ENCODE measurements around the gene UMODL1.

Gene UMODL1

DNA sequence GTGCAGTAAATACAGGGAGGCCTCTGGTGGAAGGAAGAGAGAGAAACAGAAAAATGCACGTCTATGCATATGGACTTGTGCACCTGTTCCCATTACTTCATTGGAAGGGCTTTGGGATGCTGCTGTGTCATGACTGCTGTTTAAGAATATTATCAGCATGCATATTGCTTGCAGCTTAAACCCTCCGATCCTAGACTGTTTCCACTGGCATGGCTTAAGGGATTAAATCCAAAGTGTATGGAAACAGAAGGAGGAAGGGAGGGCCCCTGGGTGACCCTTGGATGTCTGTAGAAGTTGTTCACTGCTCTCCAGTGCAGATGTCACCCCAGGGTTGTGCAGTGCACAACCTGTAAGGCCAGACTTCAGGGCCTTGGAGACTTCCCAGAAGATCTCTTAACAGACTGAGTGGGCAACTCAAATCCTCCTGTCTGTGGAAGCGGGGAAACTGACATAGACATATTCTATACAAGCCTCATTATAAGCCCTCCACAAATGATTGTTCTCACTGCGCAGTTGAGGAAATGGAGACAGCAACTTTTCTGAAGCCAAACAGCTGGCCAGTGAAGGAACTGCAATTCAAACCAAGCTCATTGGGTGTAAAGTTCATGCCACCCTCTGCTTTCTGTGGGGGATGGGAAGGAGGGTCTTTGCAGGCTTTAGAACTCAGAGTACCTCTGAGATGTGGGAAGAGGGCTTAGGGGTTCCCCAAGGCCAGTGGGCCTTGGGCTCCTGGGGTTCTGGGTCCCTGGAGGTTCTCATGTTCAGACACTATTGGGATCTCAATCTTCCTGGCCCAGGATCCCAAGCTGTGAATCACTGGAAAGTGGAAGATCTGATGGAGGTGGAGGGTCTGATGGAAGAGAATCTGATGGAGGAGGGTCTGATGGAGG lies 73.8 kb downstream of the UMODL1 start:
- peaks cover 20% of the 10 kb centered on the region for H3K4me1 Mint-ChIP-seq
- H3K27me3 Mint-ChIP-seq: peaks cover 24% of the 10 kb centered on the region
- H3K9me3 Mint-ChIP-seq: no peaks in the 10 kb centered on the region
- peak overlapping the region; percentile 47 for H3K27ac Mint-ChIP-seq
- H3K4me3 Mint-ChIP-seq: no peak overlapping the region
- no peak for ATAC-seq
- H3K36me3 Mint-ChIP-seq: no peaks in the 10 kb centered on the region

DNA sequence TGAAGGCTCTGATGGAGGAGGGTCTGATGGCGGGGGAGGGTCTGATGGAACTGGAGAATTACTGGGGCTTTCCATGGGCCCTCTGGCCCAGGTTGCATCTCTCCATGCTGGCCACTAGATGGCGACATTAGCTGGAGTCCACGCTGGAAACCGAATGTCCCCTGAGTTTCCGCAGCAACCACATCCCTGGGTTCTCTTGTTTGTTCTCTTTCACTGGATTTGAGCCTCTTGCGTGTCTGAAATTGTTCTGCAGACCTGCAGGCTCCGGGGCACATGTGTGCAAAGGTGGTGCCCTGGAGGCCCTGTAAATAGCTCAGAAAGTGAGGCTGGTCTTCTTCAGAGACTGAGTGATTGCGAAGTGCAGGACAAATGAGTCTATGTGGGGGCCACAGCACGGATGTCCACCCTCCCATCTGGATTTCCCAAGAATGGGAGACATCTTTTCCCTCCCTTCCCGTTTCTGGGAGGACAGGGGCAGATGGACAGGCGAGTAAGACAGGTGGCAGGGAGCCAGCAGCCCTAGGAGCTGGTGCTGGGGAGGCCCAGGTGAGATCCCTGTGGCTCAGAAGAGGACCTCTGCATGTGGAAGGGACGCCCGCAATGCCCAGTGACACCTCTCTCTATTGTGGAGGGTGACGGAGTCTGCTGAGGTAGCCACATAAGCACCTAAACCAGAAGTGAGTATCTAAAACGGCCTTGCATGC lies 74.6 kb downstream of the UMODL1 start:
- ATAC-seq: peak; percentile 69
- H3K27me3 Mint-ChIP-seq: peaks cover 19% of the 10 kb centered on the region
- peaks cover 12% of the 10 kb centered on the region for H3K4me1 Mint-ChIP-seq
- peak overlapping the region; percentile 47 for H3K27ac Mint-ChIP-seq
- H3K4me3 Mint-ChIP-seq: no peak overlapping the region
- H3K36me3 Mint-ChIP-seq: no peaks in the 10 kb centered on the region
- H3K9me3 Mint-ChIP-seq: no peaks in the 10 kb centered on the region

DNA sequence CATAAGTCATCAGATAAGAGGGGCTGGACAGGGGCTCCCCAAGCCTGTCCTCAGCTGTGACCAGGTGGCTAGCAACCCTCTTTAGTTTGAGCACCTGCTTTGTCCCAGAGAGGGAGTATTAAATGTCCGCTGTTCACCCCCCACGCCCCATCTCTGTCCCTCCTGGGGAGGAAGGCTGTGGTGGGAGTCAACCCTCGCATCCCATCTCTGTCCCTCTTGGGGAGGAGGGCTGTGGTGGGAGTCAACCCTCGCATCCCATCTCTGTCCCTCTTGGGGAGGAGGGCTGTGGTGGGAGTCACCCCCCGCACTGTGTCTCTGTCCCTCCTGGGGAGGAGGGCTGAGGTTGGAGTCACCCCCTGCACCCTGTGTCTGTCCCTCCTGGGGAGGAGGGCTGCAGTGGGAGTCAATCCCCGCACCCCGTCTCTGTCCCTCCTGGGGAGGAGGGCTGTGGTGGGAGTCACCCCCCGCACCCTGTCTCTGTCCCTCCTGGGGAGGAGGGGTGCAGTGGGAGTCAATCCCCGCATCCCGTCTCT lies 75.2 kb downstream of the UMODL1 start:
- no peak for ATAC-seq
- Mint-ChIP-seq H3K9me3 (no peaks in the 10 kb centered on the region), H3K4me3 (no peak overlapping the region), H3K4me1 (peaks cover 10% of the 10 kb centered on the region), H3K36me3 (no peaks in the 10 kb centered on the region), H3K27me3 (peaks cover 19% of the 10 kb centered on the region), H3K27ac (no peak overlapping the region)

DNA sequence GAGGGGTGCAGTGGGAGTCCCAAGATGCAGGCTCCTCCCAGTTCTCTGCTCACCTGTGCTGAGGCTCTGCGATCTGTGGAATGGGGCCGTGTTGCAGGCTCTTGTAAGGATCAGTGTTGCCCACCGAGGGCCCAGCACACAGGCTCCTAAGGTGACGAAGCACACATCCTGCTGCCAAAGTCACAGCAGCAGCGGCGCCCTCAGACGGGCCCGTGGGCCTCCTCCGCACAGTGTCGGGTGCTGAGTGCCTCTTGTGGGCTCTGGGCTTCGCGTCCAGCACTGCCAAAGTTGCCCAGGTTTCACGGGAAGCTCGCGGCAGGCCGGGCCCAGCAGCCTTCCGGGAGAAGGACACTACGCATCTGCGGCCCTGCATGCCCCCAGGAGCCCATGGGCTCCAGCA lies 75.7 kb downstream of the UMODL1 start:
- Mint-ChIP-seq H3K36me3 (no peaks in the 10 kb centered on the region), H3K27me3 (peaks cover 16% of the 10 kb centered on the region), H3K4me3 (no peak overlapping the region), H3K27ac (no peak overlapping the region), H3K4me1 (peaks cover 10% of the 10 kb centered on the region), H3K9me3 (no peaks in the 10 kb centered on the region)
- no peak for ATAC-seq

DNA sequence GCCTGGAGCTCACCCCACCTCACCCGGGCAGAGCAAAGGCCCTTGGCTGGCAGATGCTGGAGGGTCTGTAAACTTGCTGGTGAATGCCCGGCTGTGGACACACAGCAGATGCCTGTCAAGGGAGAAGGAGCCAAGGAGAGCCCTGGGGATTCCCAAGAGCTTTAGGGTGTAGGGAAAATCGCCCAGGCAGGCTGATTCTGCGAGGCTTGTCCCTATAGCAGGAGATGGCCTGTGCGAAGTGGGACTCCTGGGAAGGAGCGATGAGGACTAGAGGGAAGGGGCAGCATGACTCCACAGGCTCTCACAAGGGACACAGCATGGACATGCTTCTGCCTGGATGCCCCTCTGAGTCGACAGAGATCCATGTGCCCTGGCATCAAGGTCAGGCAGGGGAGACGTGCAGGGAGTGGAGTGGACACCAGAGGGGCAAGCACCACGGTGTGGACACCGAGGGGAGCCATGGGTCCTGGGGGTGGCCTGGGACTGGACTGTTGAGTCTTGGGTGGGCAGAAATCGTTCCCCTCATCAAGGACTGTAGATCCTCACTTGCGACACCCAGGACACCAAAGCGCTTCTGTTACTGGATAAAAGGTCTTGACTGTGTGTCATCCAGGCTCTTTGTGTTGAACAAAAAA lies 76.4 kb downstream of the UMODL1 start:
- peaks cover 10% of the 10 kb centered on the region for H3K4me1 Mint-ChIP-seq
- no peak overlapping the region for H3K27ac Mint-ChIP-seq
- H3K27me3 Mint-ChIP-seq: peaks cover 9% of the 10 kb centered on the region
- no peaks in the 10 kb centered on the region for H3K36me3 Mint-ChIP-seq
- H3K4me3 Mint-ChIP-seq: no peak overlapping the region
- no peaks in the 10 kb centered on the region for H3K9me3 Mint-ChIP-seq
- ATAC-seq: no peak

DNA sequence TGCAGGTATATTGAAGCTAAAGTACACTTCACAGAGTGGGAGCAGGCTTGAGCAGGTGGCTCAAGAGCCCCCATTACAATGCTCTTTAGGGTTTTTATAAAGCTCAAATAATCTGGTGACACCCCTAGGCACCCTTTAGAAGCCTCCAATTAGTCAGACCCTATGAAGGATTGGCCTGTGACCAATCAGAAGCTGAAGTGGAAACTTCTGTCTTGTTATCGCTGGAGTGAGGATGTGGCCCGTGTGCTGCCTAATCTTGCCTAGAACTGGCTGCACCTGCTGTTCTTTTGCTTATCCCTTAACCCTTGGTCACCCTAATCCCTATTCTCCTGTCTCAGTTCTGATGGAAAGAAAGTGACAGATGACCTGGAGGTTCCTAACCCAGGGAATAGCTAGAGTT lies 77.0 kb downstream of the UMODL1 start:
- H3K27ac Mint-ChIP-seq: no peak overlapping the region
- H3K27me3 Mint-ChIP-seq: peaks cover 8% of the 10 kb centered on the region
- H3K4me1 Mint-ChIP-seq: peaks cover 10% of the 10 kb centered on the region
- no peak for ATAC-seq
- H3K4me3 Mint-ChIP-seq: no peak overlapping the region
- no peaks in the 10 kb centered on the region for H3K9me3 Mint-ChIP-seq
- no peaks in the 10 kb centered on the region for H3K36me3 Mint-ChIP-seq

DNA sequence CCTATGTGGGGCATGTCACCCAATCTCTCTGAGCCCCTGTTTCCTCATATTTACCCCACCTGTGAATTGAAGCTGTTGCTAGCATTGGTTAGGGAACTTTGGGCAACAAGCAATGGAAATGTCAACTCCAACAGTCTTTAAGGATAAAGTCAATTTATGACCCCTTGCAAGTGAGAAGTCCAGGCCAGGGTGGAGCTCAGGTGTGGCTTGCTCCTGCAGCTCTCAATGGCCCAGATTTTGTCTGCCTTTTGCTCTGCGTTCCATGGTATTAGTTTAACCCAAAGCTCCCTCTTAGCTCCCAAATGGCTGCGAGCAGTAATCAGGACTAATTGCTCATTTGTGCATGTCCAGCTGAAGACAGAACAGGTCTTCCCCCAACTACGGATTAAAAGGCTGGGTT lies 77.5 kb downstream of the UMODL1 start:
- no peak overlapping the region for H3K4me3 Mint-ChIP-seq
- no peak for ATAC-seq
- no peaks in the 10 kb centered on the region for H3K9me3 Mint-ChIP-seq
- H3K36me3 Mint-ChIP-seq: no peaks in the 10 kb centered on the region
- H3K27me3 Mint-ChIP-seq: peaks cover 13% of the 10 kb centered on the region
- H3K4me1 Mint-ChIP-seq: peaks cover 10% of the 10 kb centered on the region
- no peak overlapping the region for H3K27ac Mint-ChIP-seq

DNA sequence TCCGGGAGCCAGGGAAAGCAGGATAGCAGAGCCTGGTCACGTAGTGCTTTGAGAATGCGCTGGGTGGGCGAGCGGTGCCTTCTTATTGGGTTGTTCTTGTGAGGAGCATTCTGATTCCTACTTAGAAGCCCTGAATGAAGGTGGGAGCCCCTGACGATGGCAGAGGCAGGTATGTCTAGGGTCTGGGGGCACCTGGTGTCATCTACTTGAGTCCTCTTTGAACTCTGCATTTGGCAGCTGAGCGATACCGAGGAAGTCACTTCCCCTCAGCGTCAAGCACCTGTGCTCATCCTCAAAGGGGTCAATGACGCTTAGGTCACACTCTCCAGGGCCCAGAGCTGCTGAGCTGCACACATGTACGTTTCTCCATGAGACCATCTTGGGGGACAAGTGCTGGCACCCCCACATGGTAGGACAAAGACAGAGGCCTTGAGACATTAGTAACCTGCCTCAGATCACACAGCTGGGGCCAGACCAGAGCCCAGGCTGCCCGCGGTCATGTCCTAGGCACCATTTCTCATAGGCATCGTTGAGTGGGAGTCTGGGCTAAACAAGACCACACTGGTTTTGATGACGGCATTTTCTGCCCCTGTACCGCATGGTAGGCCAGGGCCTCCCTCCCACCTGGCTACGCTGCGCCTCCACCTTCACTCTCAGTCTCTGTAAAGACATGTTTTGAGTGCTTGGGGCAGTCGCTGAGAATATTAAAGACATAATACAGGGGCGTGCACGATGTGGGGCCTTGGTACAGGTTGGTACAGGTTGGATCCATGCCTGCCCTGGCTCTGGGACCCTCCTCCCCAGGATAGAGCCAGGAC lies 78.7 kb downstream of the UMODL1 start:
- H3K27me3 Mint-ChIP-seq: peaks cover 20% of the 10 kb centered on the region
- H3K4me3 Mint-ChIP-seq: peak overlapping the region; percentile 16
- H3K27ac Mint-ChIP-seq: no peak overlapping the region
- peaks cover 10% of the 10 kb centered on the region for H3K4me1 Mint-ChIP-seq
- no peaks in the 10 kb centered on the region for H3K9me3 Mint-ChIP-seq
- no peak for ATAC-seq
- no peaks in the 10 kb centered on the region for H3K36me3 Mint-ChIP-seq

DNA sequence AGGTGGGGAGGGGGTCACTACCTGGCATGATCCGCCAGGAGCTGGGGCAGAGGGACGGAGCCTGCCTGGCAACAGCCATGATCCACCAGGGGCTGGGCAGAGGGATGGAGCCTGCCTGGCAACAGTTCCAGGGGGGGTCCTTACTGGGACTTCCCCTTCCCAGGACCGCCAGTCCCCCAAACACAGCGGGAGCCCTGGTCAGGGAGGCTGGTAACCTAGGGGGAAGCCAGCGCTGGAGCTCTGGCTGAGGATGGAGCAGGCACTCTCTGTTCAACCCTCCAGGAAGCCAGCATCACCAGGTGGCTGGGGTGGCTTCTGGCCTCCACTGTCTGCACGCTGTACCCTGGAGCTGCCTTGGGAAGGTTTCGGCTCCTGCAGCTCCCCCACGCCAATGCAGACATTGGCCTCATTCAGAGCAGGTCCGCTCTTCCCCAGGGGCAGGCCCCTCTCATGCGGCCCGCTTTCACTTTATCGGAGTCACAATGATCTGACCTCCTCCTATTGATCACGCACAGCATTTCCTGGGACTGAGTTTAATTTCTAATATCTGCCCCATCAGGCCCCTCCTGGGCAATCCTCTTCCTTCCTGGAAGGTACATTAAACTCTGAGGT lies 79.5 kb downstream of the UMODL1 start:
- Mint-ChIP-seq H3K36me3 (no peaks in the 10 kb centered on the region), H3K9me3 (no peaks in the 10 kb centered on the region), H3K27ac (no peak overlapping the region), H3K27me3 (peaks cover 24% of the 10 kb centered on the region), H3K4me3 (peak overlapping the region; percentile 16), H3K4me1 (peaks cover 4% of the 10 kb centered on the region)
- ATAC-seq: no peak

DNA sequence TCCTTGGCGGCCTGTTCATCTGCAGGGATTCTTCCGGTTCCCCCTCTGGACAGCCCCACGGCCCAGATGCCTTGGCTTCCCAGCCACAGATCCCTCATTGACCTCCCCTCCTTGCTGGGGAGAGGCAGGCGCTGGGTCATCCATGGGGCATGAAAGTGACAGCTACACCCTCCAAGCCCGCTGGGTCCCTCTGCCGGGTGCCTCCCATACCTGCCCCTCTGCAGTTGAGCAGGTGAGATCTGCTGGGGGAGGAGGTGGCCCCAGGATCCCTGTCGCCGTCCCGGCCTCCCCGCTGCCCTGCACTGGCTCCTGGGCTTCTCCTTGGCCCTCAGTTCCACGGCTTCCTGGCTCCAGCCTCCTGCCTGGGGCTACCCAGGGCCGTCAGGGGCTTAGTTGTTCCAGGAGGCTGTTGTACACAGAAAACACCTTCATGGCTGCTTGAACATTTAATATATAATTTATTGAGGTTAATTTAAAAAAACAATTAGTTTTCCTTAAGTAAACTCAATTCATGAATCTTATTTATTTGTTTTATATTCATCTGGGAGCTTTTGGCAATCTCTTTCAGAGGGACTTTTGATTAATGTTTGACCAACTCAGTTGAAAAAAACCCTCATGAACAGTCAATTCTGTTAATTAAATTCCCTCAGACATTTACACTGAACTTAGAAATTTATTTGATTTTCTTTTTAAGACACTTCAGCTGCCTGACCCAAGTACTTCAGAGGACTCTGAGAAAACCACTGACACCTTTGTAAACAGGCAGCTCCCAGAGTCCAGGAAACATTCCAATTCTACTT lies 80.2 kb downstream of the UMODL1 start:
- H3K4me1 Mint-ChIP-seq: no peaks in the 10 kb centered on the region
- H3K27me3 Mint-ChIP-seq: peaks cover 30% of the 10 kb centered on the region
- H3K27ac Mint-ChIP-seq: no peak overlapping the region
- no peak overlapping the region for H3K4me3 Mint-ChIP-seq
- no peak for ATAC-seq
- H3K9me3 Mint-ChIP-seq: no peaks in the 10 kb centered on the region
- no peaks in the 10 kb centered on the region for H3K36me3 Mint-ChIP-seq

DNA sequence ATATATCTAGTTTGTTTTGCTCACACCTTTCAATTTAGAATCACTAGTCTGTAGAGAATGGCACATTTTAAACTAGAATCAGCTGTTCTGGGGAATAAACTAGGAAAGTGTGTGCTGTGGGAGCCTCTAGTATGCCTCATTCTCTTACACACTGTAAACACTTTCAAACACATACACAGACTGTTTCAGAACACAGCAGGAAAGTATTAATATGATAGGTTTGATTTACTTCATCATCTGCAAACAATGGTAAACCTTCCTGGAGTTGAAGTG lies 80.8 kb downstream of the UMODL1 start:
- Mint-ChIP-seq H3K27ac (no peak overlapping the region), H3K4me1 (no peaks in the 10 kb centered on the region), H3K4me3 (no peak overlapping the region), H3K27me3 (peaks cover 26% of the 10 kb centered on the region), H3K36me3 (no peaks in the 10 kb centered on the region), H3K9me3 (no peaks in the 10 kb centered on the region)
- ATAC-seq: no peak

DNA sequence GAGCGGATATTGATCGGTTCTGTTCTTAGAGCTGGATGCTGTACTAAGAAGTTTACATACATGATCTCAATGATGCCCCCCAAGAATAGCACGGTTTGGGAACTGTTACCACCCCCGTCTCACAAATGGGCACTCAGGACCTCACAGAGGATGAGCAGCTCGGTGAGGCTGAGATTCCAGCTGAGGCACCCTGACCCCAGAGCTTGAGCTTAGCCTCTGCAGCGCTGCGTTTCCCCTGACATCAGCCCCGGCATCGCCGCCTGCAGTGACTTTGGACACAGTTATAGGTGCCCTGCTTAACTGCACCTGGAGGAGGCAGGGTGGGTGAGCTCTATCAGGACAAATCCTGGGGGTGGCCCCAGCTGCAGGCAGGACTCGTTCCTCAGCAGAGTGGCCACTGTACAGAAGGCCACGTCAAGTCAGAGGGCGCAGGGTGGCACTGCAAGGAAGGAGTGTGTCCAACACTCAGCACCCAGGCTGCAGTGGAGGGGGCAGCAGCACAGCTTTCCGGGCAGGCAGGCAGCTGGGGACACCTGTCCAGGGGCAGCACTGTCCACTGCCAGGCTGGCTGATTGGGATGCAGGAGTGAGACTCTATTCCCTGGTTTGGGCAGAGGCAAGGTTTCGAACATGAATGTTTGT lies 82.0 kb downstream of the UMODL1 start:
- ATAC-seq: peak; percentile 21
- peaks cover 26% of the 10 kb centered on the region for H3K27me3 Mint-ChIP-seq
- no peaks in the 10 kb centered on the region for H3K36me3 Mint-ChIP-seq
- H3K27ac Mint-ChIP-seq: no peak overlapping the region
- H3K9me3 Mint-ChIP-seq: no peaks in the 10 kb centered on the region
- no peaks in the 10 kb centered on the region for H3K4me1 Mint-ChIP-seq
- H3K4me3 Mint-ChIP-seq: no peak overlapping the region

DNA sequence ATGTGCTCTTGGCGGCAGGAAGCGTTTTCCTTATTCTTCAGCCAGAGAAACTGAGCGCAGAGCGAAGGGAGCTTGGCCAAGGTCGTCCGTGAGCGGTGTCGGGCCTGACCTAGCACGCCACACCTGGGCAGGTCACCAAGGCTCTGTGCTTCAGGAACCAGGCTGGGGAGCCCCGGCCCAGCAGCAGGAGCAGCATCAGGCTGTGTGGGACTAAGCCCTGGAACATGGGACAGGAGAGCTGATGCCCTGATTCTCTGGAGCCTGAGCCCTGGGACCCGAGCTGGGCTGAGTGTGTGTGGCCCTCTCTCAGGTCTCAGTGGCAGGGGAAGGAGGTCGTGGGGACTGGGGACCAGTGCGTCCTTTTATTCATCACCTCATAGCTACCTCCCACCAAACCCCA lies 82.6 kb downstream of the UMODL1 start:
- Mint-ChIP-seq H3K4me3 (no peak overlapping the region), H3K4me1 (no peaks in the 10 kb centered on the region), H3K36me3 (no peaks in the 10 kb centered on the region), H3K27me3 (peaks cover 27% of the 10 kb centered on the region), H3K9me3 (no peaks in the 10 kb centered on the region), H3K27ac (no peak overlapping the region)
- ATAC-seq: no peak
